Ramos (cell line): ENCODE measurements around the gene TMEM45A.

Experiments used
- in situ Hi-C: fragments of 300-500 bp; cut with MboI; formaldehyde crosslinking; loops from one replicate; pipeline ENCODE4 v1.14.3; 2022; ENCODE audit warnings: low sequenced_read_pairs; ENCODE audit not compliant: unreplicated experiment

The TMEM45A gene

DNA sequence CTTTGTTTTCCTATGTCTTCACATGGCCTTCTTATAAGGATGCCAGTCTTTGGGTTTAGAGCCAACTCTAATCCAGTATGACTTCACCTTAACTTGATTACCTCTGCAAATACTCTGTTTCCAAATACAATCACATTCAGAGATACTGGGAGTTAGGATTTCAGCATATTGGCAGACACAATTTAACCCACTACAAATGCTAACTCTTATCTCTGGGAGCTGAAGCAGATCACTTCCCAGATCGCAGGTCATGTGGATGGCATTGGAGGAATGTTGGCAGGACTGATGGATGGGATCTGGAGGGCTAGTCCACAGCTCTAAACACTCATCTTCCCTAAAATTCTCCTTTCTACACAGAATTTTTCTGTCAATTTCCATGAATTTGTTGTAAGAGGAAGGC is 70.8 kb downstream of the TMEM45A start:
- in situ Hi-C loops: no loop called here

DNA sequence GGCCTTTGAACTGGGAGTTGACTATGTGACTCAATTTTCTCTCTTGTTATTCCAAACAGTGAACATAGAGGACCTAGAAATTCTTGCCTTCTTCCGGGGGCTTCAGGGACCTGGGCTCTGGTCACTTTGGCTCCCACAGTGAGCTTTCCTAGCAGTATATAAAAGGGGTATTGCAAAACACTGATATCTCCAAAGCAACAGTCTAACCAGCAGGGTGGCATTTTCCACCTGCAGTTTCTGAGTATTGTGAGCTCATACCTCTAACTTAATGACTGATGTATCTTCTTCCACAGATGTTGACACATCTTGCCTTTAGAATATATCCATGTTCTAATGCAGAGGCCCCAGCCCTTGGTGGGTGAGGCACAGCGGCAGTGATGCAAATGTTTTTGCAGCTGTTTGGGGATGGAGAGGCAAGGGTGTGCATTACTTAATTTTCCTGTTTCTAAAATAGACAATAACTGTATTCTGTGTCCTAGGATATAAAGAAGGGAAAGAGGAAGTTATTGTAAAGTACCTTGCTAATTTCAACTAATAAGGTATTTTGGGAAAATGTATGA is 71.3 kb downstream of the TMEM45A start:
- in situ Hi-C loops: no loop called here

DNA sequence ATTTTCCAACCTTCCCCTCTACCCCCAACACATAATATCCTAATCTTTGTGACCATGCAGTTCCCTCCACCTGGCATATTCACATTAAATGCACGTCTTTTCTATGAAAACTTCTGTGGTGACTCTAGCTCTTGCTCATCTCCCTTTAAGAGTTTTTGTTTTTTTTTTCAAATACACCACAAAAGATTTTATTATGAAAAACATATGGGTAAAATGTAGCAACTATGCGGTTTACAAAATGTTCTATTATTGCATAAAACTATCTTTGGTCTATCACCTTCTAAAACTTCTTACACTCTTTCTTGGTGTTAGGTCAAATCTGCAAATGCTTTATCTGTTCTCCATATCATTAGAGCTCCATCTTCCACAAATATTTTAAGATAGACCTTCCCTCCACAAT is 78.4 kb downstream of the TMEM45A start:
- in situ Hi-C loops: no loop called here

DNA sequence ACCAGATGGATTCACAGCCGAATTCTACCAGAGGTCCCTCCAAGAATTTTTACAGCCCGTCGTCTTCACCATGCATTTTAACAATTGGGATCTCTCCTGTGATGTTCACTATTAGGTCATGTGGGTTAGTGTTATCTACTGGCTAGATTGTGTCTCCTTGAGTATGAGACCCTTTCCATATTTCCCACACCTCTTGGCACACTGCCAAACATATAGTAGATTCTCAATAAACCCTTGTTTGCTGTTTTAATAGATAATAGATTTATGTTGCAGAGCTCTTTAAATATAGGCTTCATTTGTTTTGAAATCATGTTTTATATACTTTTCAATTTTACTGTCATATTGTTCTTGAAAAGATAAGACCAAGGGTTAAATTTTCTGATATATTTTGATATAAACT is 82.1 kb downstream of the TMEM45A start:
- in situ Hi-C loops: no loop called here

- in situ Hi-C loops: loop anchor here (25.0 kb wide), 2 partner anchors 238 to 513 kb away; partner anchors contain the start of gene NIT2
Measured at GRCh38 chr3:100575704-100576103, 83.3 kb downstream of the TMEM45A start.

DNA sequence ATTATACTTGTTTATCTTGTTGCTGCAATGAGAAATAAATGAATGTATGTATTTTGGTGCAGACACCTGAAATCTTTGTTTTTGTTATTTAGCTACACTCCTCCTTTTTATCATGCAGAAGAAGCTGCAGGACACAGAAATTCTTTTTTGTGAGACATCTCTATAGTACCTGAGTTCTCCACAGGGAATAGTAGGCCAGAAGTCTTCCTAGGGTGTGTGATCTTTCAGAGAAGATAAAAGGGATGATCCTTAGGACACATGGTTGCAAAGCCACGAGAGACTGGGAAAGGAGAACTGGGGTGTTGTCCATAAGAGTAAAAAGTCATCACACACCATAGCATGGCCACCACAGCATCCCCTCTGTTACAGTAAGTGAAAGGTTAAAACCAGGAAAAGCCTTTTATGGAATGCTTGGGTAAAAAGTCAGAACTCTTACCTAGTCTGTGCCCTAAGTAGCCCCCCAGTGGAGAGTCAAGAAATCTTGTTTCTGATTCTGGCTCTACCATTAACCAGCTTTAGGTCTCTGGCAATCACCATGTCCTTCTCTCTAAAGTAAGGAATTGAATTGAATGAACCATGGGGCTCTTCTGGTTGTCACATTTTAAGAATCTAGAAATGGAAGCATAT is 85.1 kb downstream of the TMEM45A start:
- in situ Hi-C loops: loop anchor here (25.0 kb wide), 2 partner anchors 240 to 515 kb away; partner anchors contain the start of gene NIT2

GRCh38 chr3:100578646-100579045 is 86.2 kb downstream of the TMEM45A start:
- in situ Hi-C loops: loop anchor here (25.0 kb wide), 2 partner anchors 241 to 516 kb away; partner anchors contain the start of gene NIT2

GRCh38 chr3:100580147-100580546 is 87.7 kb downstream of the TMEM45A start:
- in situ Hi-C loops: loop anchor here (25.0 kb wide), 2 partner anchors 243 to 518 kb away; partner anchors contain the start of gene NIT2

- in situ Hi-C loops: loop anchor here (25.0 kb wide), 2 partner anchors 244 to 519 kb away; partner anchors contain the start of gene NIT2
Measured at GRCh38 chr3:100581650-100582049, 89.2 kb downstream of the TMEM45A start.

- in situ Hi-C loops: loop anchor here (25.0 kb wide), 2 partner anchors 245 to 520 kb away; partner anchors contain the start of gene NIT2
Measured at GRCh38 chr3:100582157-100582556, 89.7 kb downstream of the TMEM45A start.

DNA sequence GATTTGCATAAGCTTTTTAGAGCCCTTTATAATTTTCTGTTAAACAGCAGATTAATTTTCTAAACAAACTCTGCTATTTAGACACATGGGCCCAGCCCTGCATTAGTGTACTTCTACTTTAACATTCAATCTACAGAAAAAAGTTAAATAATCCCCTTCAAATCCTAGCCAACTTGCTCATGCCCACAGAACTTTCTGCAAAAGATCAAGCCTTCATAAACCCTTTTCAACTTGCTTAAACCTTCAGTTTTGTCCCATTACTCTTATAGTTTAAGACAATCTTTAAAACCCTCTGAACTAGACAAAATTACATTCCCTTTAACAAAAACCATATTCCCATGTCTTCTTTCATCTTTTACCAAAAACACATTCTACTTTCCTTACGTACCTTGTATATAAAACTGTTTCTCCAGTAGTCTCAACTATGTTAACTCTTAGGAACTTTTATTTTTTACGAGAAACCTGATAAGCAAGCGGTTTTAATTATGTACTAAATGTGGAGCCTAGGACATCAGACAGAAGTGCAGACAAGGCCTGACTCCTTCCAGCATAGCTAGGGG is 91.8 kb downstream of the TMEM45A start:
- in situ Hi-C loops: loop anchor here (25.0 kb wide), 2 partner anchors 247 to 522 kb away; partner anchors contain the start of gene NIT2

- in situ Hi-C loops: loop anchor here (25.0 kb wide), 2 partner anchors 250 to 525 kb away; partner anchors contain the start of gene NIT2
Measured at GRCh38 chr3:100586832-100587231, 94.4 kb downstream of the TMEM45A start.

- in situ Hi-C loops: loop anchor here (25.0 kb wide), 2 partner anchors 251 to 526 kb away; partner anchors contain the start of gene NIT2
Measured at GRCh38 chr3:100588251-100588650, 95.8 kb downstream of the TMEM45A start.

DNA sequence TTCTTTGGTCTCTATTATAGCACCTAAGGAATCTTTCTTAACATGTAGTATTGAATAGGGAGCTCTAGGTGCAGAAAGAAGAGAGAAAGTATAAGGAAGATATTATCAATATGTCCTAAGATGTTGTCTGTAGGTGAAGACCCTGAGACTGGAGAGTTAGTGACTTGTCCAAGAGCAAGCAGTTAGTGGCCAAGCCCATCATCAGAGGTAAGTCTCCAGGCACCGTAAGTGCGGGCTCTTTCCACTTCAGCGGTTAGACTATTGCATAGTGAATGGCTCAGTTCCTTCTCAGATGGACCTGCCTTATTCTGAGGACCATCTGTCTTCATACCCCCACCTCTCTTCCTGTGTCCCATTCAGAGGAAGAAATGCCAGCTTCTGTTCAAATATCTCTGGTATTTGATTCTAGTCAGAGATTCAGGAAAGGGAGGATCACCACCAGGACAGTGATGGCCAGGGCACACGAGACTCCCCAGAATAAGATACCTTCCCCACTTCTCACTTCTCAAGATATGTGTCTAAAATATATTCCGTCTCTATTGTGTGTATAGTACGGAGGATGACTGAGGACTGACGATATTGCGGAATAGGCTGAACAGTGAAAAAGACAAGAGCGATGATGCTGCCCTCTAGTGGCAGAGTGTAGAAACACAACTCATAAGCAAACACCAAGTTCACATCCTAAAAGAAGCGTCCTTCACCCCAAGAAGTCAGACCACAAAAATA is 97.9 kb downstream of the TMEM45A start:
- in situ Hi-C loops: loop anchor here (10.0 to 25.0 kb wide), 3 partner anchors 253 to 765 kb away; partner anchors contain the start of gene NIT2

- in situ Hi-C loops: loop anchor here (10.0 to 25.0 kb wide), 3 partner anchors 253 to 766 kb away; partner anchors contain the start of gene NIT2
Measured at GRCh38 chr3:100590840-100591147, 98.4 kb downstream of the TMEM45A start.

- in situ Hi-C loops: loop anchor here (10.0 to 25.0 kb wide), 3 partner anchors 254 to 767 kb away; partner anchors contain the start of gene NIT2
Measured at GRCh38 chr3:100591411-100591810, 99.0 kb downstream of the TMEM45A start.

GRCh38 chr3:100600181-100601042 is 108.0 kb downstream of the TMEM45A start:
- in situ Hi-C loops: no loop called here

- in situ Hi-C loops: no loop called here
Measured at GRCh38 chr3:100602506-100603444, 110.4 kb downstream of the TMEM45A start.
